Measurements from ENCODE around the gene ADRA2C.

DNA sequence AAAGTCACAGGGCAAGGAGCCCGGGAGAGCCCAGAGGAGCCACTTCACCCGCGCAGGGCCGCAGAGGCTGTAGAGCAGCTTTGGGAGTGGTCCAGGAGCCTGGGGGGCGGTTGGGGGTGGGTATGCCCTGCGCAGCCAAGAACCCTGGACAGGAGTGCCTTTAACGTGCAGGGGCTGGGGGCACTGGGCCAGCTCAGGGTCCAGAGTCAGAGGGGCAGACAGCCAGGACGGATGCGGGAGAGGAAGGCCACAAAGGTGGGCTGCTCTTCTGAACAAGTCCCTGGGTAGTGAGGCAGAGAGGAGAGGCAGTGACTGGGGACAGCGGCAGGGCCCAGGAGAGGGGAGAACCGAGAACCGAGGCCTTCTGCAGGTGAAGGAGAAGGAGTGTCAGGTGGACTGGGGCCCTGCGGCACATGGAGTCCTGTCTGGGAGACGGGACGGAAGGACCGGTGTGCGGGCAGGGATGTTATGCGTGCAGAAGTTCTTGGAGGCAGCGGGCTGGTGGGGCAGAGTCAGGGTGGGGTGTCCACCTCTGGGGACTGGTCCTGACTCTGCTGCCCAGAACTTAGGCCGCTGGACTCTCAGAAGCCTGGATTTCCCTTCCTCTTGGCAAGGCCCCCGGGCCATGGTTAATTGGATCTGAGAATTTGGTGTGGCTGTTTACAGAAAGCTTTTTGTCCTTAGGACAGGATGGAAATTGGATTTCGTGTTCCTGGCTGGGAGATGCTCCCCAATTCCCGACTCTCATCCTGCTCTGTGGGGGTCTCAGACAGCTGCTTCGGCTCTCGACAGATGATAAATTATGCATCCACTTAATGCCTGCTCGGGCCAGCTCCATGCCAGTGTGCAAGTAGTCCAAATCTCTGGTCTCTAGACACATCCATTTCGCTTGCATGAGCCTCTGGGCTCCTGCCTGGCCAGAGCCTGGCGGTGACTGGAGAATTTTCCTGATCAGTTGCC, 31.9 kb downstream of the ADRA2C start:
- TF ChIP-seq ZNF274 (IDR thresholded peaks at IDR 0.05; ENCODE audit: low read depth, low read length) (no peak), YY1 (IDR thresholded peaks at IDR 0.05; ENCODE audit: insufficient read depth, insufficient read length) (no peak), SUZ12 (IDR thresholded peaks at IDR 0.05; ENCODE audit: extremely low read depth, insufficient read depth, insufficient read length) (no peak)
